ENCODE results near the gene EDEM2. TPM values are rescaled to one million over a fixed set of nuclear protein-coding genes. Genes with fewer than 3 reads are reported as not detected.

EDEM2 gene
- polyA plus RNA-seq, 3 donors = 39.5 to 86.1 (median 75.6) TPM

GRCh38 chr20:35144694-35145093 lies 2.4 kb downstream of the EDEM2 start:
- H3K4me3 ChIP-seq (replicated peaks in 1 of 3; ENCODE audit: low read depth in 2 of 3, low read length in 3 of 3) = peak overlapping the region in 1 of 3 experiments; percentile 29
- H3K27ac ChIP-seq (ENCODE audit: low read depth in 1 of 2, low read length in 2 of 2) = peak overlapping the region; percentile 66 to 71
- Mint-ChIP-seq H3K4me3 (peak overlapping the region; percentile 14 to 43), H3K4me1 (peaks cover 46% of the 10 kb centered on the region), H3K27me3 (ENCODE audit: low read depth in 3 of 3) (no peaks in the 10 kb centered on the region), H3K36me3 (peaks cover 33 to 43% of the 10 kb centered on the region in 2 donors), H3K27ac (peak overlapping the region; percentile 82 to 94 (median 92)), H3K9me3 (no peaks in the 10 kb centered on the region)
- no peak overlapping the region for H2AFZ ChIP-seq (ENCODE audit: insufficient read depth, low read depth, low read length, poor library complexity, severe bottlenecking)
- intact Hi-C loops (cut with micrococcal nuclease) = loop anchor here (5.0 to 10.0 kb wide), 5 partner anchors 52 to 782 kb away; partner anchors contain the start of genes ACSS2 (in 1 of the 2), ITCH (in 1 of the 2), MMP24OS (in 1 of the 2) and TRPC4AP (in 1 of the 2)
- peaks cover 40% of the 10 kb centered on the region for H4K20me1 ChIP-seq (ENCODE audit: insufficient read depth, low read length)
- H3K9ac ChIP-seq (ENCODE audit: insufficient read depth, low read length, poor library complexity, severe bottlenecking) = no peak overlapping the region
- TF ChIP-seq, protein P1, sequence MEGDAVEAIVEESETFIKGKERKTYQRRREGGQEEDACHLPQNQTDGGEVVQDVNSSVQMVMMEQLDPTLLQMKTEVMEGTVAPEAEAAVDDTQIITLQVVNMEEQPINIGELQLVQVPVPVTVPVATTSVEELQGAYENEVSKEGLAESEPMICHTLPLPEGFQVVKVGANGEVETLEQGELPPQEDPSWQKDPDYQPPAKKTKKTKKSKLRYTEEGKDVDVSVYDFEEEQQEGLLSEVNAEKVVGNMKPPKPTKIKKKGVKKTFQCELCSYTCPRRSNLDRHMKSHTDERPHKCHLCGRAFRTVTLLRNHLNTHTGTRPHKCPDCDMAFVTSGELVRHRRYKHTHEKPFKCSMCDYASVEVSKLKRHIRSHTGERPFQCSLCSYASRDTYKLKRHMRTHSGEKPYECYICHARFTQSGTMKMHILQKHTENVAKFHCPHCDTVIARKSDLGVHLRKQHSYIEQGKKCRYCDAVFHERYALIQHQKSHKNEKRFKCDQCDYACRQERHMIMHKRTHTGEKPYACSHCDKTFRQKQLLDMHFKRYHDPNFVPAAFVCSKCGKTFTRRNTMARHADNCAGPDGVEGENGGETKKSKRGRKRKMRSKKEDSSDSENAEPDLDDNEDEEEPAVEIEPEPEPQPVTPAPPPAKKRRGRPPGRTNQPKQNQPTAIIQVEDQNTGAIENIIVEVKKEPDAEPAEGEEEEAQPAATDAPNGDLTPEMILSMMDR (IDR thresholded peaks at IDR 0.05) = no peak
- H3K79me2 ChIP-seq (ENCODE audit: insufficient read depth, low read length) = peaks cover 53% of the 10 kb centered on the region
- H3K9me3 ChIP-seq (replicated peaks in 1 of 2; ENCODE audit: control insufficient read depth in 1 of 2, insufficient read depth in 1 of 2, low read length in 2 of 2) = no peaks in the 10 kb centered on the region
- 20% methylated on average over 1 of the region's 7 CpGs for WGBS (ENCODE audit: insufficient coverage)
- no peaks in the 10 kb centered on the region for H3K27me3 ChIP-seq (ENCODE audit: control insufficient read depth in 2 of 2, insufficient read depth in 2 of 2, low read length in 2 of 2)
- H3K4me2 ChIP-seq (replicated peaks; ENCODE audit: extremely low read depth, low read length, poor library complexity, severe bottlenecking) = peak overlapping the region; percentile 47
- H3K36me3 ChIP-seq (replicated peaks in 1 of 2; ENCODE audit: control insufficient read depth in 1 of 2, insufficient read depth in 2 of 2, low read length in 2 of 2) = peaks cover 32 to 42% of the 10 kb centered on the region in 2 donors
- DNase-seq = peak; percentile 76 to 86 (median 77)
- H3K4me1 ChIP-seq (ENCODE audit: control insufficient read depth in 1 of 2, insufficient read depth in 2 of 2, low read length in 2 of 2) = peaks cover 41 to 46% of the 10 kb centered on the region in 2 donors

GRCh38 chr20:35135867-35136586 lies 11.1 kb downstream of the EDEM2 start:
- intact Hi-C loops (cut with micrococcal nuclease) = no loop called here
- H3K36me3 ChIP-seq (replicated peaks in 1 of 2; ENCODE audit: control insufficient read depth in 1 of 2, insufficient read depth in 2 of 2, low read length in 2 of 2) = peaks cover 86 to 99% of the 10 kb centered on the region in 2 donors
- no peak overlapping the region for H3K27ac ChIP-seq (ENCODE audit: low read depth in 1 of 2, low read length in 2 of 2)
- H3K9ac ChIP-seq (ENCODE audit: insufficient read depth, low read length, poor library complexity, severe bottlenecking) = no peak overlapping the region
- no peak overlapping the region for H3K4me3 Mint-ChIP-seq
- 96% methylated on average over 6 of the region's 11 CpGs for WGBS (ENCODE audit: insufficient coverage)
- H3K27me3 ChIP-seq (ENCODE audit: control insufficient read depth in 2 of 2, insufficient read depth in 2 of 2, low read length in 2 of 2) = no peaks in the 10 kb centered on the region
- H3K9me3 Mint-ChIP-seq = peaks cover 0 to 2% (median 0%) of the 10 kb centered on the region in 7 donors
- no peak for DNase-seq
- H3K4me1 ChIP-seq (ENCODE audit: control insufficient read depth in 1 of 2, insufficient read depth in 2 of 2, low read length in 2 of 2) = no peaks in the 10 kb centered on the region
- peaks cover 18% of the 10 kb centered on the region for H3K79me2 ChIP-seq (ENCODE audit: insufficient read depth, low read length)
- peaks cover 51% of the 10 kb centered on the region for H4K20me1 ChIP-seq (ENCODE audit: insufficient read depth, low read length)
- TF ChIP-seq, protein P1 (IDR thresholded peaks at IDR 0.05) = no peak
- H3K9me3 ChIP-seq (replicated peaks in 1 of 2; ENCODE audit: control insufficient read depth in 1 of 2, insufficient read depth in 1 of 2, low read length in 2 of 2) = no peaks in the 10 kb centered on the region
- H3K27me3 Mint-ChIP-seq (ENCODE audit: low read depth in 3 of 3) = peaks cover 0 to 1% (median 0%) of the 10 kb centered on the region in 3 donors
- H3K27ac Mint-ChIP-seq = no peak overlapping the region
- peaks cover 2% of the 10 kb centered on the region for H3K4me1 Mint-ChIP-seq
- no peak overlapping the region for H2AFZ ChIP-seq (ENCODE audit: insufficient read depth, low read depth, low read length, poor library complexity, severe bottlenecking)
- peaks cover 83 to 98% of the 10 kb centered on the region in 2 donors for H3K36me3 Mint-ChIP-seq
- no peak overlapping the region for H3K4me3 ChIP-seq (replicated peaks in 1 of 3; ENCODE audit: low read depth in 2 of 3, low read length in 3 of 3)
- H3K4me2 ChIP-seq (replicated peaks; ENCODE audit: extremely low read depth, low read length, poor library complexity, severe bottlenecking) = no peak overlapping the region

Measured in CD14-positive monocyte (primary cell).